Activated CD4-positive, alpha-beta memory T cell treated with anti-CD3 and anti-CD28 coated beads for 36 hours (primary cell): ENCODE measurements around the gene SLC25A22. TPM values are rescaled to one million over a fixed set of nuclear protein-coding genes. Genes with fewer than 3 reads are reported as not detected.

ENCODE experiments used
- CTCF ChIA-PET: fragments of 350-600 bp; sonication (Branson Sonifier 250); formaldehyde crosslinking; loops from one replicate; lab custom pipeline; 2021; ENCODE audit warnings: antibody characterized with exemption, inconsistent platforms; lab: Charles Lee
- POLR2A ChIA-PET: fragments of 350-600 bp; sonication (Branson Sonifier 250); formaldehyde crosslinking; loops from one replicate; lab custom pipeline; 2021; ENCODE audit warnings: antibody characterized with exemption; lab: Charles Lee
- DNase-seq: peaks from one replicate; pipeline ENCODE4 v3.0.0-alpha.2; 2020
- H3K27ac Mint-ChIP-seq: one replicate; pipeline ENCODE4 v1.8.0; 2021; ENCODE audit warnings: mixed read lengths
- H3K27me3 Mint-ChIP-seq: one replicate; pipeline ENCODE4 v1.8.0; 2021; ENCODE audit warnings: mixed read lengths
- H3K36me3 Mint-ChIP-seq: one replicate; pipeline ENCODE4 v1.8.0; 2021; ENCODE audit warnings: mixed read lengths
- H3K4me1 Mint-ChIP-seq: one replicate; pipeline ENCODE4 v1.8.0; 2021; ENCODE audit warnings: low read depth, mixed read lengths
- H3K4me3 Mint-ChIP-seq: one replicate; pipeline ENCODE4 v1.8.0; 2021; ENCODE audit warnings: mild to moderate bottlenecking, mixed read lengths
- H3K9me3 Mint-ChIP-seq: one replicate; pipeline ENCODE4 v1.8.0; 2021; ENCODE audit warnings: mixed read lengths
- intact Hi-C: fragments of 100-400 bp; cut with micrococcal nuclease; formaldehyde crosslinking; loops from one replicate; pipeline ENCODE4 v1.15.1; 2023
- total RNA-seq, 2 experiments: library from RNA; stranded (reverse); gene quantifications; one replicate each; pipeline ENCODE4 v1.2.3, GENCODE V29; 2021

The SLC25A22 gene
- total RNA-seq, 2 experiments from 2014 or later = 28.4 to 32.2 TPM

DNA sequence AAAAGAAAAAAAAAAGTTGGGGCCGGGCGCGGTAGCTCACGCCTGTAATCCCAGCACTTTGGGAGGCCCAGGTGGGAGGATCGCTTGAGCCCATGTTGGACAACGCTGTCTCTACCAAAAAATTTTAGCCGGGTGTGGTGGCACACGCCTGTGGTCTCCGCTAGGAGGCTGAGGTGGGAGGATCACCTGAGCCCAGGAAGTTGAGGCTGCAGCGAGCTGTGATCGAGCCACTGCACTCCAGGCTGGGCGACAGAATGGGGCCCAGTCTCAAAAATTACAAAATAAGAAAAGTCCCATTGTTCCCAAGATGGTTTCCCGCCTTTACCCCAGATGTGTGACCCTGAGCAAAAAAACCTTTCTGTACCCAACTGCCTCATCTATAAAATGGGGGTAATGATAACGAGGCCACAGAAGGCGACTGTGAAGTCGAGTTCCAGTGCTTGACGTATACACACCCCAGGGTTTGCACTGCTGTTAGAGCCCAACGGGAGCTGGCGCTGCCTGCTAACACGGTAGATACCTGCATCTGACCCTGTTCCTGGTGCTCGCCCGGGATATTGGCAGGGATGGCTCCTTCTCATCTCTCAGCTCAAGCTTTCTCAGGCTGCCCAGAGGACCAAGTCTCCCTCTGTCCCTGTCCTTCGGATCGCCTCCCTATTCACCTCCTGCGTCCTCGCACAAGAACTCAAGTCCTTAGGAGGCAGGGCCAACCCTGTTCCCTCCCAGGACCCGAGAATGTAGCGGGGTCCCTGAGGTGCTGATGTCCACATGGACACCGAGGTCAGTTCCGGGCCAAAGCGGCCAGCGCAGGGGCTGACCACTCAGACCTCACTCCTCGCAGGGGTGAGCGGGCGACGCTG lies 10.6 kb upstream of the SLC25A22 start:
- peak; percentile 80 for DNase-seq
- intact Hi-C loops = loop anchor here (1.0 kb wide), 2 partner anchors 11 to 12 kb away; no protein-coding TSS in a partner anchor
- Mint-ChIP-seq H3K4me3 (peak overlapping the region; percentile 92), H3K27me3 (no peaks in the 10 kb centered on the region), H3K27ac (peak overlapping the region; percentile 99), H3K36me3 (peaks cover 32% of the 10 kb centered on the region), H3K4me1 (peaks cover 35% of the 10 kb centered on the region), H3K9me3 (no peaks in the 10 kb centered on the region)
- ChIA-PET CTCF (interaction anchor here (0.6 to 1.5 kb wide), 6 partner anchors 10 to 52 kb away, joined by 3 to 7 read pairs (median 4); partner anchors contain the start of gene PNPLA2), POLR2A (interaction anchor here (0.9 to 2.2 kb wide), 8 partner anchors 8 to 233 kb away, joined by 3 to 14 read pairs (median 4); partner anchors contain the start of genes CEND1, PHRF1, PNPLA2 and POLR2L)

DNA sequence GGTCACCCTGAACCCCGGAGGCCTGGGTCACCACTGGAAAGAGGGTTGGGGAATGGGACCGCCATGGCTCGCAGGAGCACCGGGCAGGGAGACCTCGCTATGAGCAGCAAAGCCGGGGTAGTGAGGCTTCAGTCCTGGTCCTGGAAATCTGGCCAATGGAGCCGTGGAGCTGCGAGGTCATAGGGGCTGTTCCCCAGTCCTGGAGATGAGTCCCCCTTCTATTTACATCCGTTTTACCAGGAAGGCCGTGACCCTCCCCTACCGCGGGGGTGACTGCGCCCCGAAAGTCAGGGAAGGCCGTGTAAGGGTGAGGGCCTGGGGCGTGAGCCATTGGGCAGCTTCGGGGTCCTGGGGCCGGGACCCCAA lies 6.5 kb upstream of the SLC25A22 start:
- peak overlapping the region; percentile 74 for H3K27ac Mint-ChIP-seq
- intact Hi-C loops = no loop called here
- peaks cover 17% of the 10 kb centered on the region for H3K4me1 Mint-ChIP-seq
- H3K27me3 Mint-ChIP-seq = no peaks in the 10 kb centered on the region
- peak overlapping the region; percentile 82 for H3K4me3 Mint-ChIP-seq
- ChIA-PET POLR2A (interaction anchor here (1.5 kb wide), 1 partner anchor 15 kb away, joined by 5 read pairs; the partner anchor contains the start of gene CEND1), CTCF (interaction anchor here (1.0 to 1.1 kb wide), 2 partner anchors 9 to 15 kb away, joined by 4 to 6 read pairs; no protein-coding TSS in a partner anchor)
- H3K9me3 Mint-ChIP-seq = no peaks in the 10 kb centered on the region
- H3K36me3 Mint-ChIP-seq = peaks cover 9% of the 10 kb centered on the region
- DNase-seq = no peak

DNA sequence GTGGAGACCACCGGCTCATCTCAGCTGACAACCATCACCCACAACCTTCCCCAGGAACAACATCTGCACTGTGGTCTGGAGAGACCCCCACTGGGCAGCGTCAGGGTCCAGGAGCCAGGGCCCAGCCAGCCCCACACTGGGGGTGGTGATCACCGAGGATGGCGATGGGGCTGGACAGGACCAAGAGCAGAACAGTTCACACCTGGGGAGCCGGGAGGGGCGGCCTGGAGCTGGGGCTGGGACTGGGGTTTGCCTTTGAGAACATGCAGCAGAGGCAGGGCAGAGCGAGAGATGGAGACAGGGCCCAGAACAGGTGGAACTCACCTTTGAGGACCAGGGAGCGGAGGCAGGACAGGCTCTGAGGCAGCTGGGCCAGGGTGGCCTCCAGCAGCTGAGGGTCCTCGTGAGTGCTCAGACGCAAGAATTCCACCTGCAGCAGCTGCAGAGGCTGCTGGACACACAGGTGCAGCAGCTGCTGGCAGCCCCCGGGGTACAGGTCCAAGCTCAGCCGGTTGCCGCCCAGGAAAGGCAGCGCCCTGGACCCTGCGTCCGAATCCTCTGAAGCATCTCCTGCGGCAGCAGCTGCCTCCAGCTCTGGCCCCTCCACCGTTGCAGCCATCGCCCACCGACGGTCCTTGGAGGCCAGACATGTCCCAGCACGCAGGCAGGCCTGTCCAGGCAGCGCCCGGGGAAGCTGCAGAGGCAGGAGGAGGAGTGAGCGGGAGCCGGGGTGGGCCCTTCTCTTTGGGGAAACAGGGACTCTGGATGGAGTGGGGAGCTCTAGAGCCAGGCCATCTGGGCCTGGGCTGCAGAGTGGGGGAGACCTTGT lies 5.9 kb upstream of the SLC25A22 start:
- intact Hi-C loops = no loop called here
- H3K9me3 Mint-ChIP-seq = no peaks in the 10 kb centered on the region
- H3K27me3 Mint-ChIP-seq = no peaks in the 10 kb centered on the region
- H3K27ac Mint-ChIP-seq = peak overlapping the region; percentile 74
- peak overlapping the region; percentile 82 for H3K4me3 Mint-ChIP-seq
- no peak for DNase-seq
- peaks cover 17% of the 10 kb centered on the region for H3K4me1 Mint-ChIP-seq
- ChIA-PET POLR2A (interaction anchor here (0.5 to 1.5 kb wide), 2 partner anchors 14 to 127 kb away, joined by 3 to 5 read pairs; partner anchors contain the start of gene CEND1), CTCF (interaction anchor here (1.0 to 1.1 kb wide), 2 partner anchors 8 to 15 kb away, joined by 4 to 6 read pairs; no protein-coding TSS in a partner anchor)
- H3K36me3 Mint-ChIP-seq = peaks cover 9% of the 10 kb centered on the region

DNA sequence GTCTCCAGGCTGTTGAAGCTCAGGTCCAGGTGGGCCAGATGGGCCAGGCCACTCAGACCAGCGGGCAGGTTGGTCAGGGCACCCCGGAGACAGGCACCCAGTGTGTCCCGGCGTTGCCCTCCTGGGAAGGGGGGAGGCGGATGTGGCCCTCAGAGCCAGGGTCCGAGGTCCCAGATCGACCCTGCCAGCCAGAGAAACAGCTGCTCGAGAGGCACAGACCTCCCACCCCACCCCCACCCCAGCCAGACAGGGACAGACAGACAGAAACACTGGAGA lies 5.3 kb upstream of the SLC25A22 start:
- H3K36me3 Mint-ChIP-seq = peaks cover 9% of the 10 kb centered on the region
- DNase-seq = no peak
- intact Hi-C loops = no loop called here
- ChIA-PET POLR2A (interaction anchor here (0.6 to 1.5 kb wide), 2 partner anchors 14 to 55 kb away, joined by 3 to 5 read pairs; partner anchors contain the start of gene CEND1), CTCF (no interaction called here)
- H3K4me1 Mint-ChIP-seq = peaks cover 17% of the 10 kb centered on the region
- H3K4me3 Mint-ChIP-seq = peak overlapping the region; percentile 82
- no peaks in the 10 kb centered on the region for H3K9me3 Mint-ChIP-seq
- H3K27me3 Mint-ChIP-seq = no peaks in the 10 kb centered on the region
- no peak overlapping the region for H3K27ac Mint-ChIP-seq

DNA sequence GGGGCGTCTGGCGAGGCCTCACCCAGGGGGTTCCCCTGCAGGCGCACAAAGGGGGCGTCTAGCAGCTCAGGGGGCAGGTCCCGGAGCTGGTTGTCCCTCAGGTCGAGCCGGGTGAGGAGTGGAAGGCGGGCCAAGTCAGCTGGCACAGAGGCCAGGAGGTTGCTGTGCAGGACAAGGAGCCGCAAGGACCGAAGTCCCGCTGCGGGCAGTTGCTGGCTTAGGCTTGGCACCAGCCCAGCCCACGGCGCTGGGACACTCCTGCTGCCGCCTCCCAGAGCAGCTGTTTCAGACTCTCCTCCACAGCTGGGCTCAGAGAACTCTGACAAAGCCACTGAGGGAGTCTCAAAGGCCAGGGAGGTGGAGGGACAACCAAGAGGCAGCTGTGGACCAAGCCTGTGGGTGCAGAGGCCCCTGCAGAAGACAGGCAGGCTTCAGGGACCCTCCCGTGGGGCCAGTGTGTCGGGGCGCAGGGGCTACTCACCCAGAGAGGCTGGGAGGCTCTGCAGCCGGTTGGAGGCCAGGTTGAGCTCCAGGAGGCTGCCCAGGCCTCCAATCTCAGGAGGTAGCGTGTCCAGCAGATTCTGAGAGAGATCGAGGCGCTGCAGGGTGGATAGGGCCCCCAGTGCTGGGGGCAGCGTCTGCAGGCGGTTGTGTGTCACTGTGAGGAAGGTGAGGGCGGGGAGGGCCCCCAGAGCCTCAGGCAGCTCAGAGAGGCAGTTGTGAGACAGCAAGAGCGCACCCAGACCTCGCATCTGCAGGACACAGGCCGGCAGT lies 4.8 kb upstream of the SLC25A22 start:
- no peak for DNase-seq
- peaks cover 15% of the 10 kb centered on the region for H3K4me1 Mint-ChIP-seq
- ChIA-PET CTCF (no interaction called here), POLR2A (interaction anchor here (0.6 to 1.1 kb wide), 3 partner anchors 10 to 55 kb away, joined by 3 read pairs; no protein-coding TSS in a partner anchor)
- H3K4me3 Mint-ChIP-seq = peak overlapping the region; percentile 23
- H3K36me3 Mint-ChIP-seq = peaks cover 8% of the 10 kb centered on the region
- no peaks in the 10 kb centered on the region for H3K9me3 Mint-ChIP-seq
- no peak overlapping the region for H3K27ac Mint-ChIP-seq
- intact Hi-C loops = no loop called here
- no peaks in the 10 kb centered on the region for H3K27me3 Mint-ChIP-seq

- Mint-ChIP-seq H3K36me3 (peaks cover 6% of the 10 kb centered on the region), H3K4me1 (peaks cover 13% of the 10 kb centered on the region), H3K9me3 (no peaks in the 10 kb centered on the region), H3K27ac (no peak overlapping the region), H3K27me3 (no peaks in the 10 kb centered on the region), H3K4me3 (no peak overlapping the region)
- POLR2A ChIA-PET = interaction anchor here (0.7 to 1.1 kb wide), 2 partner anchors 10 to 39 kb away, joined by 3 read pairs; no protein-coding TSS in a partner anchor
- intact Hi-C loops = no loop called here
- DNase-seq = no peak
- CTCF ChIA-PET = no interaction called here
Measured at GRCh38 chr11:802018-802617, 4.0 kb upstream of the SLC25A22 start.

DNA sequence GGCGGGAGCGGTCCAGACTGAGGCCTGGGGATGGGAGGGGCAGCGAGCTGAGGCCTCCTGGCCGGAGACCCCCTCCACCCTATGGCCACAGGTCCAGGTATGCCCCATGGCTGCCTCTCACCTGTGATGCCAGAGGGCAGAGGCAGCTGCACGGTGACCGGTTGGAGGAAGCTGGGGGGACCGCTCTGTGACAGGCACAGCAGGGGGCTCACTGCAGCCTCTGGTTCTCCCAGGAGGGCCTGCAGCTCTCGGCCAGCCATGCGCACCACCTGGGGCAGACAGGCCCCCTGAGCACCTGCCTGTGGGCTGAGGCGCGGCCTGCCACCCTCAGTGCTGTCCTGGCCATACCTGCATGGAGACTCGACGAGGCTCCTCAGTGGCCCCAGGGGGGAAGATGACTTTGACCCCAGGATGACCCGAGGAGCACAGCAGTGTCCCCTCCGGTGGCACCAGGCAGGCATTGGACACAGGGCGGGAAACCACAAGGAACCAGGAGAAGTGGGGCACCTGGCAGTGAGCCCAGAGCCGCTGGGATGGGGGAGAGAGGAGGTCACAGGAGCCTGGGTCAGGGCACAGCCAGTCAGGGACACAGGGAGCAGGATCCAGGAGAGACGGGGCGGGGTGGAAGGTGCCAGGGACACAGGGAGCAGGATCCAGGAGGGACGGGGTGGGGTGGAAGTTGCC lies 3.2 kb upstream of the SLC25A22 start:
- Mint-ChIP-seq H3K27ac (no peak overlapping the region), H3K36me3 (peaks cover 6% of the 10 kb centered on the region), H3K4me1 (peaks cover 18% of the 10 kb centered on the region), H3K4me3 (no peak overlapping the region), H3K27me3 (no peaks in the 10 kb centered on the region), H3K9me3 (no peaks in the 10 kb centered on the region)
- ChIA-PET CTCF (no interaction called here), POLR2A (interaction anchor here (1.2 kb wide), 1 partner anchor 8 kb away, joined by 5 read pairs; the partner anchor contains the start of gene RPLP2)
- DNase-seq = no peak
- intact Hi-C loops = no loop called here

DNA sequence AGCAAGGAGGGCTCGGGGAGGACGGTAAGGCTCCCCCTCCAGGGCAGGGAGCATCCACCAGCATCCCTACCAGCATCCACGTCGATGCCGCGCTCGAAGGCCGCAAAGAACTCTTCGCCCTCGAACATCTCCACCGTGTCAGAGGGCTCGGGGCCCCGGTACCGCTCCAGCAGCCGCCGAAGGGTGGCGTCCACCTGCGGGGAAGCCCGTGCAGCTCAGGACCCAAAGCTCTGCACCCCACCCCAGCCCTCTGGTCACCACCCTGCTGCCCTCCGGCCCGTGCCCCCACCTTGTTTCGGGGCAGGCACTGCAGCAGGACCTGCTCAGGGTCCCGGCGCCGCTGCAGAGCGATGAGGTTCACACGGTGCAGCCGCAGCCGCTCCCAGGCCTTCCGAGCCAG lies 2.4 kb upstream of the SLC25A22 start:
- intact Hi-C loops = no loop called here
- H3K4me1 Mint-ChIP-seq = peaks cover 19% of the 10 kb centered on the region
- H3K9me3 Mint-ChIP-seq = no peaks in the 10 kb centered on the region
- ChIA-PET CTCF (no interaction called here), POLR2A (interaction anchor here (1.2 kb wide), 1 partner anchor 9 kb away, joined by 5 read pairs; the partner anchor contains the start of gene RPLP2)
- H3K4me3 Mint-ChIP-seq = no peak overlapping the region
- H3K27ac Mint-ChIP-seq = no peak overlapping the region
- no peaks in the 10 kb centered on the region for H3K27me3 Mint-ChIP-seq
- peaks cover 6% of the 10 kb centered on the region for H3K36me3 Mint-ChIP-seq
- DNase-seq = no peak

DNA sequence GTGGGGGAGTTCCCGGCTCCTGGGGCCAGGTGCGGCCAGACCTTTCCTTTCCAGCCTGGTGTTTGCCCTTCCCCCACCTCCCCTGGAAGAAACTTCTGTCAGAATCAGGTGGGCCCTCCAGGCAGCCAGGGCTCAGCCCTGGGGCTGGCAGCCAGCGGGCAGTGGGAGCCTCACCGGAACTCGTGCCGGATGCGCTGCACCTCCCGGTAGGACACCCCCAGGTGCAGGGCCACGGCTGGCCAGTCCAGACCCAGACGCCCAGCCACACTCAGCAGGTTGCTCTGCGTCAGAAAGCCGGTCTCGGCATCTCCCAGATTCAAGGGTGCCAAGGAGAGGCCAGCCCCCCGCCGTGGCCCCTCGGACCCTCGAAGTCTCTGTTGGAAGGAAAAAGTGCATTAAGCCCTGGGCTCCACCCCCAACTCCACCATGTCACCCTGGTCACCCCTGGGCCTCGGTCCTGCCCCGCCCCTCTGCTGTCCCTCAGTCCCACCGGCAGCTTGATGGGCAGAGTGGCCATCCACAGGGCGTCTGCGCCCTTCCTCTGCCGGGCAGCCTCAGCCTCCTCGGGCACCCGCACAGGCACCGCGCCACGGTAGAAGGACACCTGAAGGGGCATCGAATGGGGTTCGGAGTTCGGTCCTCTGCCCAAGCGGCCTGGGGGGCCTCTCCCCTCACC lies 1.7 kb upstream of the SLC25A22 start:
- Mint-ChIP-seq H3K27me3 (no peaks in the 10 kb centered on the region), H3K4me1 (peaks cover 25% of the 10 kb centered on the region), H3K9me3 (no peaks in the 10 kb centered on the region), H3K36me3 (peaks cover 7% of the 10 kb centered on the region), H3K4me3 (no peak overlapping the region), H3K27ac (no peak overlapping the region)
- ChIA-PET POLR2A (interaction anchor here (1.2 kb wide), 1 partner anchor 10 kb away, joined by 5 read pairs; the partner anchor contains the start of gene RPLP2), CTCF (interaction anchor here (0.9 to 1.2 kb wide), 2 partner anchors 9 to 22 kb away, joined by 4 to 7 read pairs; partner anchors contain the start of gene RPLP2)
- intact Hi-C loops = loop anchor here (5.0 to 10.0 kb wide), 3 partner anchors 182 to 385 kb away; partner anchors contain the start of genes IRF7 and SIGIRR
- DNase-seq = no peak
